Measurements from ENCODE around the gene CDK5RAP2.

GRCh38 chr9:120453792-120454191 is 126.2 kb downstream of the CDK5RAP2 start:
- TF ChIP-seq CTCF (IDR thresholded peaks at IDR 0.05; ENCODE audit: insufficient read depth, low read length) (no peak), POLR2AphosphoS5 (IDR thresholded peaks at IDR 0.05; ENCODE audit: low read depth) (no peak), GABPA (IDR thresholded peaks at IDR 0.05; ENCODE audit: low read depth) (no peak)
- TF ChIP-seq, protein P1, sequence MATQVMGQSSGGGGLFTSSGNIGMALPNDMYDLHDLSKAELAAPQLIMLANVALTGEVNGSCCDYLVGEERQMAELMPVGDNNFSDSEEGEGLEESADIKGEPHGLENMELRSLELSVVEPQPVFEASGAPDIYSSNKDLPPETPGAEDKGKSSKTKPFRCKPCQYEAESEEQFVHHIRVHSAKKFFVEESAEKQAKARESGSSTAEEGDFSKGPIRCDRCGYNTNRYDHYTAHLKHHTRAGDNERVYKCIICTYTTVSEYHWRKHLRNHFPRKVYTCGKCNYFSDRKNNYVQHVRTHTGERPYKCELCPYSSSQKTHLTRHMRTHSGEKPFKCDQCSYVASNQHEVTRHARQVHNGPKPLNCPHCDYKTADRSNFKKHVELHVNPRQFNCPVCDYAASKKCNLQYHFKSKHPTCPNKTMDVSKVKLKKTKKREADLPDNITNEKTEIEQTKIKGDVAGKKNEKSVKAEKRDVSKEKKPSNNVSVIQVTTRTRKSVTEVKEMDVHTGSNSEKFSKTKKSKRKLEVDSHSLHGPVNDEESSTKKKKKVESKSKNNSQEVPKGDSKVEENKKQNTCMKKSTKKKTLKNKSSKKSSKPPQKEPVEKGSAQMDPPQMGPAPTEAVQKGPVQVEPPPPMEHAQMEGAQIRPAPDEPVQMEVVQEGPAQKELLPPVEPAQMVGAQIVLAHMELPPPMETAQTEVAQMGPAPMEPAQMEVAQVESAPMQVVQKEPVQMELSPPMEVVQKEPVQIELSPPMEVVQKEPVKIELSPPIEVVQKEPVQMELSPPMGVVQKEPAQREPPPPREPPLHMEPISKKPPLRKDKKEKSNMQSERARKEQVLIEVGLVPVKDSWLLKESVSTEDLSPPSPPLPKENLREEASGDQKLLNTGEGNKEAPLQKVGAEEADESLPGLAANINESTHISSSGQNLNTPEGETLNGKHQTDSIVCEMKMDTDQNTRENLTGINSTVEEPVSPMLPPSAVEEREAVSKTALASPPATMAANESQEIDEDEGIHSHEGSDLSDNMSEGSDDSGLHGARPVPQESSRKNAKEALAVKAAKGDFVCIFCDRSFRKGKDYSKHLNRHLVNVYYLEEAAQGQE (IDR thresholded peaks at IDR 0.05; ENCODE audit: insufficient replicate concordance, low read depth): no peak
